ENCODE measurements around the gene TAF1. TPM values are rescaled to one million over a fixed set of nuclear protein-coding genes. Genes with fewer than 3 reads are reported as not detected.
"Not testable (repeated sequence)": the region's sequence is repeated elsewhere in the genome, so short reads cannot be mapped to it uniquely, and the experiment has no call there.

TAF1 gene
- total RNA-seq, 1 experiment from 2014 or later, result 41.2 TPM

- no peak for TF ChIP-seq CTCF (IDR thresholded peaks at IDR 0.05; ENCODE audit: insufficient read depth in 1 of 2, low read depth in 1 of 2, low read length in 1 of 2, severe bottlenecking in 1 of 2, unreplicated experiment in 1 of 2)
- H3K4me1 ChIP-seq, result no peaks in the 10 kb centered on the region
- no peaks in the 10 kb centered on the region for H3K27me3 ChIP-seq (replicated peaks; ENCODE audit: control insufficient read depth, insufficient read depth, low read length)
- H3K36me3 ChIP-seq (ENCODE audit: control insufficient read depth, insufficient read depth, low read length), result no peaks in the 10 kb centered on the region
- no peaks in the 10 kb centered on the region for H3K9me3 Mint-ChIP-seq (ENCODE audit: unreplicated experiment)
- no peaks in the 10 kb centered on the region for H3K27me3 Mint-ChIP-seq (ENCODE audit: insufficient read depth, unreplicated experiment)
- BruUV-seq (replicated peaks), result no TSS peak
- peak overlapping the region; percentile 94 for H3K4me3 Mint-ChIP-seq (ENCODE audit: unreplicated experiment)
- no peaks in the 10 kb centered on the region for H3K4me1 Mint-ChIP-seq (ENCODE audit: low read depth, unreplicated experiment)
- H3K9me3 ChIP-seq, result no peaks in the 10 kb centered on the region
- ChIA-PET POLR2A (interaction anchor here (2.3 kb wide), 1 partner anchor 84 kb away, joined by 39 read pairs; the partner anchor contains the start of gene NONO), CTCF (no interaction called here)
- H3K36me3 Mint-ChIP-seq (ENCODE audit: insufficient read depth, unreplicated experiment), result peaks cover 34% of the 10 kb centered on the region
- intact Hi-C loops (cut with micrococcal nuclease; ENCODE audit: unreplicated experiment), result loop anchor here (2.0 to 5.0 kb wide), 4 partner anchors 80 to 185 kb away; partner anchors contain the start of genes OGT and ZMYM3
- DNase-seq, result peak in 1 of 2 experiments; percentile 1
- peak overlapping the region; percentile 71 for H3K4me3 ChIP-seq (ENCODE audit: low read depth, low read length)
- peak overlapping the region; percentile 95 for H3K27ac Mint-ChIP-seq (ENCODE audit: unreplicated experiment)
Observed at GRCh38 chrX:71367396-71367795, 1.2 kb downstream of the TAF1 start.

DNA sequence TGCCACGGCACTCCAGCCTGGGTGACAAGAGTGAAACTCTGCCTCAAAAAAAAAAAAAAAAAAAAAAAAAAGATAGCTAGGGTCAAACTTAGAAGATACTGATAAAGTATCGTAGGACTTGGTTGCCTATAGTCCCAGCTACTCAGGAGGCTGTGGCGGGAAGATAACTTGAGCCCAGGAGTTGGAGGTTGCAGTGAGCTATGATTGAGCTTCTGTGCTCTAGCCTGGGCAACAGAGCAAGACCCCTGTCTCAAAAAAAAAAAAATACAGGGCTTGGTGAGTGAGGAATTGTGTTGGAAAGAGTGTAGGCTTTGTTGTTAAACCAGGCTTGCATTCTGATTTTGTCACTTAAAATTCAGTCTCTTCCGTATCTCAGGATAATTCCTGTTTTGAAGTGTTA, 6.2 kb downstream of the TAF1 start:
- H3K36me3 ChIP-seq (ENCODE audit: control insufficient read depth, insufficient read depth, low read length), result no peaks in the 10 kb centered on the region
- no TSS peak for BruUV-seq (replicated peaks)
- Mint-ChIP-seq H3K27me3 (ENCODE audit: insufficient read depth, unreplicated experiment) (no peaks in the 10 kb centered on the region), H3K27ac (ENCODE audit: unreplicated experiment) (no peak overlapping the region), H3K36me3 (ENCODE audit: insufficient read depth, unreplicated experiment) (peaks cover 56% of the 10 kb centered on the region), H3K9me3 (ENCODE audit: unreplicated experiment) (no peaks in the 10 kb centered on the region), H3K4me3 (ENCODE audit: unreplicated experiment) (no peak overlapping the region), H3K4me1 (ENCODE audit: low read depth, unreplicated experiment) (no peaks in the 10 kb centered on the region)
- no peaks in the 10 kb centered on the region for H3K27me3 ChIP-seq (replicated peaks; ENCODE audit: control insufficient read depth, insufficient read depth, low read length)
- no peaks in the 10 kb centered on the region for H3K4me1 ChIP-seq
- H3K9me3 ChIP-seq, result no peaks in the 10 kb centered on the region
- no peak for DNase-seq
- ChIA-PET CTCF (no interaction called here), POLR2A (interaction anchor here (0.7 kb wide), 1 partner anchor 191 kb away, joined by 3 read pairs; no protein-coding TSS in a partner anchor)
- H3K4me3 ChIP-seq (ENCODE audit: low read depth, low read length), result no peak overlapping the region
- intact Hi-C loops (cut with micrococcal nuclease; ENCODE audit: unreplicated experiment), result no loop called here
- no peak for TF ChIP-seq CTCF (IDR thresholded peaks at IDR 0.05; ENCODE audit: insufficient read depth in 1 of 2, low read depth in 1 of 2, low read length in 1 of 2, severe bottlenecking in 1 of 2, unreplicated experiment in 1 of 2)

GRCh38 chrX:71378732-71379131, 12.6 kb downstream of the TAF1 start:
- ChIA-PET CTCF (no interaction called here), POLR2A (no interaction called here)
- no peaks in the 10 kb centered on the region for H3K36me3 ChIP-seq (ENCODE audit: control insufficient read depth, insufficient read depth, low read length)
- no peaks in the 10 kb centered on the region for H3K9me3 ChIP-seq
- no peaks in the 10 kb centered on the region for H3K4me1 Mint-ChIP-seq (ENCODE audit: low read depth, unreplicated experiment)
- no peaks in the 10 kb centered on the region for H3K9me3 Mint-ChIP-seq (ENCODE audit: unreplicated experiment)
- peaks cover 90% of the 10 kb centered on the region for H3K36me3 Mint-ChIP-seq (ENCODE audit: insufficient read depth, unreplicated experiment)
- H3K4me1 ChIP-seq, result no peaks in the 10 kb centered on the region
- no TSS peak for BruUV-seq (replicated peaks)
- no peak overlapping the region for H3K4me3 Mint-ChIP-seq (ENCODE audit: unreplicated experiment)
- no peaks in the 10 kb centered on the region for H3K27me3 Mint-ChIP-seq (ENCODE audit: insufficient read depth, unreplicated experiment)
- H3K27me3 ChIP-seq (replicated peaks; ENCODE audit: control insufficient read depth, insufficient read depth, low read length), result no peaks in the 10 kb centered on the region
- H3K4me3 ChIP-seq (ENCODE audit: low read depth, low read length), result no peak overlapping the region
- intact Hi-C loops (cut with micrococcal nuclease; ENCODE audit: unreplicated experiment), result no loop called here
- TF ChIP-seq CTCF (IDR thresholded peaks at IDR 0.05; ENCODE audit: insufficient read depth in 1 of 2, low read depth in 1 of 2, low read length in 1 of 2, severe bottlenecking in 1 of 2, unreplicated experiment in 1 of 2), result no peak
- no peak overlapping the region for H3K27ac Mint-ChIP-seq (ENCODE audit: unreplicated experiment)
- DNase-seq, result no peak

GRCh38 chrX:71391725-71392124, 25.6 kb downstream of the TAF1 start:
- H3K9me3 ChIP-seq; DNase-seq; H3K27me3 Mint-ChIP-seq (ENCODE audit: insufficient read depth, unreplicated experiment); H3K36me3 ChIP-seq (ENCODE audit: control insufficient read depth, insufficient read depth, low read length); intact Hi-C loops (cut with micrococcal nuclease; ENCODE audit: unreplicated experiment); BruUV-seq (replicated peaks); H3K27ac Mint-ChIP-seq (ENCODE audit: unreplicated experiment); H3K4me3 ChIP-seq (ENCODE audit: low read depth, low read length); H3K27me3 ChIP-seq (replicated peaks; ENCODE audit: control insufficient read depth, insufficient read depth, low read length); H3K4me1 Mint-ChIP-seq (ENCODE audit: low read depth, unreplicated experiment); POLR2A ChIA-PET; H3K4me1 ChIP-seq; H3K4me3 Mint-ChIP-seq (ENCODE audit: unreplicated experiment); CTCF ChIA-PET; H3K9me3 Mint-ChIP-seq (ENCODE audit: unreplicated experiment): not testable (repeated sequence)
- peaks cover 81% of the 10 kb centered on the region for H3K36me3 Mint-ChIP-seq (ENCODE audit: insufficient read depth, unreplicated experiment)

Measured in Caco-2 (cell line).